ENCODE measurements around the gene SHOC2.

Gene SHOC2

GRCh38 chr10:110947061-110947595, 27.7 kb downstream of the SHOC2 start:
- DNase-seq: no peak

- no peak for DNase-seq
These were observed 32.0 kb downstream of the SHOC2 start for GRCh38 chr10:110951381-110951780.

GRCh38 chr10:110957606-110958005, 38.2 kb downstream of the SHOC2 start:
- DNase-seq: no peak

GRCh38 chr10:110959379-110960332, 40.3 kb downstream of the SHOC2 start:
- DNase-seq: no peak

- DNase-seq: no peak
These were observed 40.9 kb downstream of the SHOC2 start for GRCh38 chr10:110960333-110960712.

- no peak for DNase-seq
These were observed 43.0 kb downstream of the SHOC2 start for GRCh38 chr10:110962443-110962842.

GRCh38 chr10:110963162-110963561, 43.8 kb downstream of the SHOC2 start:
- DNase-seq: no peak

- no peak for DNase-seq
These were observed 45.3 kb downstream of the SHOC2 start for GRCh38 chr10:110964681-110965080.

- DNase-seq: no peak
These were observed 45.8 kb downstream of the SHOC2 start for GRCh38 chr10:110965216-110965615.

- DNase-seq: no peak
These were observed 46.7 kb downstream of the SHOC2 start for GRCh38 chr10:110966146-110966545.

GRCh38 chr10:110967009-110967630, 47.7 kb downstream of the SHOC2 start:
- no peak for DNase-seq

- no peak for DNase-seq
These were observed 48.2 kb downstream of the SHOC2 start for GRCh38 chr10:110967645-110968044.

GRCh38 chr10:110969183-110969582, 49.8 kb downstream of the SHOC2 start:
- DNase-seq: no peak

- DNase-seq: no peak
These were observed 52.2 kb downstream of the SHOC2 start for GRCh38 chr10:110971638-110972037.

- no peak for DNase-seq
These were observed 53.1 kb downstream of the SHOC2 start for GRCh38 chr10:110972231-110973134.

- DNase-seq: no peak
These were observed 54.0 kb downstream of the SHOC2 start for GRCh38 chr10:110973400-110973799.

GRCh38 chr10:110976577-110976976, 57.2 kb downstream of the SHOC2 start:
- DNase-seq: no peak

- no peak for DNase-seq
These were observed 58.3 kb downstream of the SHOC2 start for GRCh38 chr10:110977662-110978061.

GRCh38 chr10:110978204-110978603, 58.8 kb downstream of the SHOC2 start:
- no peak for DNase-seq

GRCh38 chr10:110979611-110980010, 60.2 kb downstream of the SHOC2 start:
- DNase-seq: no peak

GRCh38 chr10:110980807-110981206, 61.4 kb downstream of the SHOC2 start:
- no peak for DNase-seq

- DNase-seq: no peak
These were observed 64.1 kb downstream of the SHOC2 start for GRCh38 chr10:110983466-110983865.
